HG03469 (cell line): ENCODE results near the gene SLC9A3.

Experiments used
- ATAC-seq: cut with Tn5 transposase; IDR thresholded peaks from one replicate; pipeline ENCODE4 v1.9.1; 2021; ENCODE audit warnings: mild to moderate bottlenecking, moderate library complexity, moderate number of reproducible peaks; ENCODE audit not compliant: unreplicated experiment

Gene SLC9A3

DNA sequence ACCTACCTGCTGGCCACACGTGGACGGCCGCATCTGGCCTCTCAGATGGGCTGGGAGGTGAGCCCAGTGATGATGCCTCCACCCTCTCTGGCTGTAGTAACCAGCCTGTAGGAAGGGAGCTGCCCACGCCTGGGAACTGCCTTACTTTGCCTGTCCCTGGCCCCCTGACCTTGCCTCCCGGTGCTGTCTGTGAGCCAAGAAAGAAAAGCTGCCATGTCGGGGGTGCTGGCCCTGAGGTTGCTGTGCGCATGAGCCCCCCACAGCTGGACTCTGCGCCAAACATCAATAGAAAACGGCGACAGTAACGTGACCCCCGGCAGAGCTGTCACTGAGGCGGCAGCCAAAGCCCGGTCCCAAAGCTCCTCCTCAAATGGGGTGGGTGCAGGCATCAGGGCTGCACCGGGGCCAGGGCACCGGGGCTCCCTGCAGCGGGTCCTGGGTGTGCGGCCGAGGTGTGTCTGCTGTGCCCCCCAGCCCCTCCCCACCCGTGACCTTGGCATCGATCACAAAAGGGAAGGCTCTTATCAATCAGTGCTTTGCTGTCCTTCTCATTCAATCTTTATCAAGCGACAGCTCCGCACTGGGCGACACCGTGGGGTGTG is 15.3 kb upstream of the SLC9A3 start:
- no peak for ATAC-seq

DNA sequence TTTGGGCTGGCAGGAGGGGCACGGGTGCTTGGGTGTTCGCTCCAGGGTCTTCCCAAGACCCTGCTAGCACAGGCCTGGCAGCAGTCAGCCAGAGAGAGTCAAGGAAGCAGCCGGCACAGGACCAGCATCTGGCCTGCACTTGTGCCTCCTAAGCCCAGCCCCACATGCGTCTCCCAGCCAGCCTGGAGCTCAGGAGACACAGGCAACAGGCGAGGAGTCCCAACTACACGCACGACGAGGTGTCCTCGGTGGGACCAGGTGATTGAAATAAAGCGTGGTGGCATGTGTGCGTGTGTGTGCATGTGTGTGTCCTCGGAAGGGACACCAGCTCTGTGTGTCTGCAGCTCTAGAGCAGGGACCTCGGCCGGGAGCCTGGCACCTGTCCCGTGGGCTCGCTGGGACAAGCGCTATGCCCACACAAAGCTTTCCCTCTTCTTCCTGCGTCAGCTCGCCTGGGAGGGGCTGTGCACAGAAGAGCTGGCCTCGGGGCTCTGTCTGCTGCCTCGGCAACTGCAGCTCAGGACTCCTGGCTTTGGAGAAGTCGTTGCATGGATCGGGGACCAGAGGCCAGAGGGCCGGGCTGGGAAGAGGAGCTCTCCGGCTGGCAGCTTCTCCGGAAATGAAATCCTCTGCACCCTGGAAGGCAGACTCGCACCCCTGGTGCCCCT is 14.7 kb upstream of the SLC9A3 start:
- no peak for ATAC-seq

DNA sequence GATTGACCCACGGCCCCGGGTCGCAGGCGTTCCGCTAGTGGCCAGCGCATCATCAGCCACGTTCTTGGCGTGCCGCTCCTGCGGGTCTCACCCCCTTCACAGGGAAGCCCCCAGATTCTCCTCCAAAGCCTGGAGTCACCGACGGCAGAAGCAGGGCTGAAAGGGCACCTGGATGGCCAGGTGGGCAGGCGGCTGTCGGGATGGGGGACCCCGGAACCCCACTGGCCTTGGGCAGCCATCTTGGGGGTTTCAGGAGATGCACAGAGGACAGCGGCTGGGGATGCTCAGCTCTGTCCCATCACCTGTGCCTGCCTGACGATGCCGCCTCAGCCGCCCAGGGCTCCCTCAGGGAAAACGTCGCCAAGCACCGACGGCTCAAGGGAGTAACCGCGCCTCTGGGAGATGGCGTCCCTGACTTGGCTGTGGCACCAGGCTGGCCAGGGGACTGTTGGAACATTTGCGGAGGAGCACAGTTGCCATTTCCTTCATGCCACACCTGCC is 14.1 kb upstream of the SLC9A3 start:
- no peak for ATAC-seq

DNA sequence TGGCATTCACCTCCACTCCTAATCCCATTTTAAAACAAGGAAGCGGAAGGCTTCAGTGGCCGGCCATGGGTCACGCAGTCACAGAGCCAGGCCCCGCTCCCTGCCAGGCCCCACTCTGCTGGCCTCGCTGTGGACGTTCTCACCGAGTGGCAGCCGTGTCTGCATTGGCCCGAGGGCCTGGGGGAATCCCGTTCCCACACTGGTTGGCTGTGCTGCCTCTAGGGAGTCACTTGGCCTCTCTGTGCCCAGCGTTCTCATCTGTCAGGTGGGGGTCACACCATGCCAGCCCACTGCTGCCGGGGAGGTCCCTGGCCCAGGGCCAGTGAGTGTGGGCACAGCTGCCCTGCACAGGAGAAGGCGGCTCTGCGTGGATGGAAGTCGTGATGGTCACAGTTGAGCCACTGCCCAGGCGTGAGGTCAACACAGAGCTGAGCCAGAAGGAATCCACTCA is 13.4 kb upstream of the SLC9A3 start:
- ATAC-seq: no peak

DNA sequence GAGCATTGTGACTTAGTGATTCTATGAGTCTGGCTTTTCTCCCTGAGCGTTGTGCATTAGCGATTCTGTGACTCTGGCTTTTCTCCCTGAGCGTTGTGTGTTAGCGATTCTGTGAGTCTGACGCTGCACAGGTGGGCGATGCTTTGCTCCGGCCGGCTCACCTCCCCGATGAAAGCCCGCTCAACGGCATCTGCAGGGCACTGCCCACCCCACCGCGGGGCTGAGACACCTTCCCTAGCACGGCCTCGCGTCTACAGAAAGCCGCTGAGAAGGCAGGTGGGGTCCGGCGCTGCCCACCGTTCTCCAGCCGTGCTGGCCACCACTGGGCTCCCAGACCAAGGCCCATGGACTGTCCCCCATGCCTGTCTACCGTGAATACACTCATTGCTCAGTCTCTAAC is 12.8 kb upstream of the SLC9A3 start:
- no peak for ATAC-seq

DNA sequence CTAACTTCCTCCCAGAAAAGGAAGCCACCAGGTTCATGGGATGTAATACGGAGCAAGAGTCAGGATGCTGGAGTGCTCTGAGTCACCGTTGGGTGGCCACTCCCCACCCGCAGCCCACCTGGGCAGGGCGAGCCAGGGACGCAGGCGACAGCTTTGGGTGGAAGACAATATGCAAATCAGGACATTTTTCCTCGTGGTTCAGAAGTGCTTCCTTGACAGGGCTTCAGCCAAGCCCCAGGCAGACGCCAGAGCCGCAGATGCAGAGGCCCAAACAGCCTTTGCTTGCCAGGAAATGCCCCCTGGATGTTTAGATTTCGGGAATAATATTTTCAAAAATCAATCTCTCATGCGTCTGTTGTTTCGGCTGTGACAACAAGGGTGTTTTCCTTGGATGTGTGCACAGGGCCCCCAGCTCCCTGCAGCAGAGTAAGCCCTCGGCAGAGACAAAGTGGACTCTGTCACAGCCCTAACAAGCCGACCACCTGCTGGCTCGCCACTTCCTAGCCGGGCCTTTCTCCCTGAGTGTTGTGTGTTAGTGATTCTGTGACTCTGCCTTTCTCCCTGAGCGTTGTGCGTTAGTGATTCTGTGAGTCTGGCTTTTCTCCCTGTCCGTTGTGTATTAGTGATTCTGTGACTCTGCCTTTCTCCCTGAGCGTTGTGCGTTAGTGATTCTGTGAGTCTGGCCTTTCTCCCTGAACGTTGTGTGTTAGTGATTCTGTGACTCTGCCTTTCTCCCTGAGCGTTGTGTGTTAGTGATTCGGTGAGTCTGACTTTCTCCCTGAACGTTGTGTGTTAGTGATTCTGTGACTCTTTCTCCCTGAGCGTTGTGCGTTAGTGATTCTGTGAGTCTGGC is 11.8 kb upstream of the SLC9A3 start:
- ATAC-seq: no peak

DNA sequence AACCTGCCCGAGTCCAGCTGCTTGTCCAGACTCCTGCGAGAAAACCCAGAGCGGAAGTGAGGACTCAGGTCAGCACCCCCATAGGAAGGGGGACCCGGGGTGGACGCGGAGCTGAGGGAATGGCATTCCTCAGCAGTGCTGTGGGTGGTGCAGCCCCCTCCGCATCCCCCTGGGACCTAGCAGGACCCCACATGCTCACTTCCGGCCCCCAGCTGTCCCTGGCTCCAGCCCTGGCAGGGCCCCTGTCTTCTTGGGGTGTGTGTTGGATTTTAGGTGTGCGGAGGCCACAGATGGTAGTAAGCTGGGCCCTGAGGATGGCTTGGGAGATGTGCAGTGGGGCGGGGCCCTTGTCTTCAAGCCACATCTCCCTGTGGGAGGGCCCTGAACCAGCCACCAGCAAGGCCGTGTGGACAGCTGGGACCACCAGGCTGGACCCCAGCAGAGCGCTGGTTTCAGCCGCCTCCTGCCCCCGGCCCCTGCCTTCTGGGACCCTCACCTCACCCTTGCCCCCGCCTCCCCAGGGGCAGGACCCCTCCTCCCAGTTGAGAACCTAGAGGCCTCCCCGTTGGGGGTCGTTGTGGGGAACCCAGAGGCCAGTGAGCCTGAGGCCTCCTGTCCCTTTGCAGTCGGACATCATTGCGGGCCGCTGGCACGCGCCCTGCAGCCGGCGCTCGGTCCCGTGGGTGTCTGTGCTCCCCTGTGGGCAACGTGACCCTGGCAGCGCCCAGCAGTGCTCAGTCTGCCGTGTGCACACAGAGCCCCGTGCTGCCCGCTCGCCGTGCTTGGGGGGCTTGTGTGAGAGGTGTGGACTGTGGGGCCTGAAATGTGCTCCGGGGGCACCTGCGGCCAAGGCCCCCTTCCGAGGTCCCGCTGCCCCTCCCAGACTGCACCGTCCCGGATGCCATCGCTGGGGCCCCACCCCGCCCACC is 10.8 kb upstream of the SLC9A3 start:
- no peak for ATAC-seq

DNA sequence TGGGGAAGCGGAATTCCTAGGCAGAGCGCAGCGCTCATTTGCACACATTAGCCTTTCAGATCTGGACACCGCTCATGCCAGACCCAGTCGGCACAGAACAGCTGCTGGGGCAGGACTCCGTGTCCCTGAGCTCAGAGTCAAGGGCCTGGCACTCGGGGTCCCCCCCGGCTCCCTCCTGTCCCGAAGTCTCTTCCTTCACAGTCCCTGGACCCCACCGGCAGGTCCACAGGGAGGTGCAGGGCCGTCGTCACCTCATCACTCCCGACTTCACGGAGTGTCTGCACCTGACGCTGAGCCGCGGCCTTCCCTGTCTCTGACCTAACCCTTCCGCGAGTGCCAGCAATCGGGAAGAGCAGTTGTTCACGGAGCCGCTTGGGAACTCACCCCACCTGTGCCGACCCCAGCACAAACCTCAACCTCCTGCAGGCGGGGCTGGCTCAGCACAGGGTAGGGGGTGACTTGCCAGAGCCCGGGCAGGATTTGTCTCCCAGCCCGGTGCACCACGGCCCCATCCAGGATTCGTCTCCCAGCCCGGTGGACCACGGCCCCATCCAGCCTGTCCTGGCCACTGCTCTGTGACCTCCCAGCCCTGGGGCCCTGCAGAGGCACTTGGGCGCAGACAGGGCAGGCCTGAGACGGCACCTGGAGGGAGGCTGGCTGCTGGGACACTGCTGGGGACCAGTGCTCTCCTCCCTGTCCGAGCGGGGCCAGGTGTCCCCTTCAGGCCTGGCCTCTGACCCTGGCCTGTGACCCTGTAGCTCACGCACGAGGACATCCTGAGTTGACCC is 9.9 kb upstream of the SLC9A3 start:
- ATAC-seq: no peak

DNA sequence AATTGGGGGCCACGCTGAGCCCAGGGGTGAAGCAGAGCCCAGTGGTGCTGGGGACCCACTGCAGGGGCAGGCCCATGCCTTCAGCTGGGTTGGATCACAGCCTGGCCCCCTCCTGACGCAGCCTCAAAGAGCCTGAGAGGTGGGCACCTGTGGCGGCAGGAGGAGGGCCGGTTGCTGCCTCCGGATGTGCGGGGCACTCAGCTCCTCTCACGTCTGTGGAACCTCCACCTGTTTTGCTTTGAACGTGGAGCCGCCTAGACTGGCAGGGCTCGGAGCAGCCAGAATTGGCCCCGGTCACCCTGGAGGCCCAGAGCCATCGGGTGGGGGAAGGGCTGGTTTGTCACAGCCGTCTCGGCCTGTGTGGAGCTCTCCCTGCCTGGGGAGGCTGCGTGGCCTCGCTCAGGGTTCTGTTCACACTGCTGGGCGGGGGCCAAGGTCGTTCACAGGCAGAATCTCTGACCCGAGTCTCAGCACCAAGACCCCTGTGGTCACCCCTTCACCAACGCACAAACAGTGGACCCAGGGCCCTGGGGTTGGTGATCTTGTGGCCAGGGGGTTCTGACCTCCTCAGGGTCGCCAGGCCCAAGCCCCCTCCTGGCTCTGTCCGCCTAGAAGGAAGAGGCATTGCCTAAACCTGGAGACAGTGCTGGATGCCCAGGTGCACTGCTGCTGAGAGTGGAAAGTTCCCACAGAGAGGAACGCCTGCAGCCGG is 9.2 kb upstream of the SLC9A3 start:
- ATAC-seq: no peak

DNA sequence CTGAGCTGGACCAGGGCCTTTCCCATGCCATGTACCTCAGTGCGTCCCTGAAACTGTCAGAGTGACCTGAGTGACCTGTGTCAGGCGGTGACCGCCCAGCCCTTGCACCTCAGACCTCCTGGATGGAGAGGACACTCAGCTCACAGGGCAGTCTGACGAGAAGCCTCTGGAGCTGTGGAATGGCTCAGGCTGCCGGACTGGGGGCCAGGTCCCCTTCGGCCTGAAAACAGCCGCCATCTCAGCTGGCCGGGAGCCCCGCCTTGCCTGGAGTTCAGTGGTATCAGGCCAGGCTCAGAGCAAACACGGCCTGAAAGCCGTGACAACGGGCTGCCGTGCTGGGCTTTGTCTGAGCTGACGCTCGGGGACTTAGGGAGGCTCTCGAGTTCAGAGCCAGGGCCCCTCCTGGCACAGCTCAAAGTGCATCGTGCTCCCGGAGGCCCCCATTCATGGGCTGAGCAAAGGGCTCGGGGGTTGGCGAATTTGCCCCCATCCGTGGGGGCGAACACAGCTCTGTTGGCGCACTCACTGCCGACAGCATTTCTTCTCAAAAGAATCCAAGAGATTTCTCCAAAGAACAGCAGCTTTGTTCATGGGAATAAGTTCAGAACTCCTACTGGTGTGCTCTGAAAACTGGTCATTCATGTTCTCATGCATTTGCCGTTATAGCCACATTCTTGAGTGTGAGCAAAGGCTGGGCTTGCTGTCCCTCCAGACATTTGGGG is 8.4 kb upstream of the SLC9A3 start:
- ATAC-seq: no peak

DNA sequence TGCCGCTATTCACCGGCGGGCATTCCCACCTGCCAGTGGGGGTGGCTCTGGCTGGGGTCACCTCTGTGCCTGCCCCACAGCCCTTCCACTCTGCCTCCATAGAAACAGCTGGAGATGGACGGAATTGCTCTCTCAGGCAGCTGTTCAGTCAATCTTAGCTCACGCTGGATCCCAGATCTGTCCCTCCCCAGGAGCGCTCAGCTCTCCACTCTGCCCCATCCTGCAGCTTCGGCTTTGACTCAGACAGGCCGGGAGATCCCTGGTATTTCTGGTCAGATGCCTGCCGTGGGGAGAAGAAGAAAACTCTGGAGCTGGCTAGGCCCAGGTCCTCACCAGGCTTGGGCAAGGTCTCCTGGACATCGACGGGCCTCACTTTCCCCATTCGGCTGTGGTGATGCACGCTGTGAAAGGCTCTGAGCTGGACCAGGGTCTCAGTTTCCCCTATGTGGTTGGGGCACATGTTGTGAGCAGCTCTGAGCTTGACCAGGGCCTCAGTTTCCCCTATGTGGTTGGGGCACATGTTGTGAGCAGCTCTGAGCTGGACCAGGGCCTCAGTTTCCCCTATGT is 7.6 kb upstream of the SLC9A3 start:
- no peak for ATAC-seq

DNA sequence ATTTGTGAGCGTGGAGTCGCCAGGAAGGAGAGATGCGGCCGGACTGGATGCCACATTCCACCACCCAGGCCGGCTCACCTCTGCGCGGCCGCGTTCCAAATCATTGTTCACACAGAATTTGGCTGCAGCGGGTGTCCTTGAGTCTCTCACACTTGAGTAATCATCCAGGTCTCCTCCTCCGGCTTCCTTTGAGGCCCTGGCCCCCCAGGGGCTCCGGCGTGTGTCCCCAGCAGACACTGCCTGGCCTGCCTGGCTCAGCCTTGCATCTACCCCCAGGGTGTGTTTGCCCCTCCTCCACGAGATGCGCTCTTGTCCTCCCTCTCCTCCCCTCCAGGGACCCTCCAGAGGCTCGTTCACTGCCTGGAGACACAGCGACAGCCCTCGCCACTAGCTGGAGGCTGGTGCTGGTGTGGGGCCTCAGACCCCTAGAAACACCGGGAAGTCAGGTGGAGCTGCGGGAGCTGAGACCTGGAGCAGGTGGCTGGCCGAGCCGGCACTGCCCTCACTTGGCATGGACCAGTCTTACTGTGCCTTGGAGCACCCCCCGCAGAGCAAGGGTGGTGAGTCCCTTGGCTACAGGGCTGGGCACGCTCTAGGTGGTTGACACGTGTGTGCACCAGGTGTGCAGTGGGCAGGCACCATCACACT is 7.0 kb upstream of the SLC9A3 start:
- ATAC-seq: no peak

DNA sequence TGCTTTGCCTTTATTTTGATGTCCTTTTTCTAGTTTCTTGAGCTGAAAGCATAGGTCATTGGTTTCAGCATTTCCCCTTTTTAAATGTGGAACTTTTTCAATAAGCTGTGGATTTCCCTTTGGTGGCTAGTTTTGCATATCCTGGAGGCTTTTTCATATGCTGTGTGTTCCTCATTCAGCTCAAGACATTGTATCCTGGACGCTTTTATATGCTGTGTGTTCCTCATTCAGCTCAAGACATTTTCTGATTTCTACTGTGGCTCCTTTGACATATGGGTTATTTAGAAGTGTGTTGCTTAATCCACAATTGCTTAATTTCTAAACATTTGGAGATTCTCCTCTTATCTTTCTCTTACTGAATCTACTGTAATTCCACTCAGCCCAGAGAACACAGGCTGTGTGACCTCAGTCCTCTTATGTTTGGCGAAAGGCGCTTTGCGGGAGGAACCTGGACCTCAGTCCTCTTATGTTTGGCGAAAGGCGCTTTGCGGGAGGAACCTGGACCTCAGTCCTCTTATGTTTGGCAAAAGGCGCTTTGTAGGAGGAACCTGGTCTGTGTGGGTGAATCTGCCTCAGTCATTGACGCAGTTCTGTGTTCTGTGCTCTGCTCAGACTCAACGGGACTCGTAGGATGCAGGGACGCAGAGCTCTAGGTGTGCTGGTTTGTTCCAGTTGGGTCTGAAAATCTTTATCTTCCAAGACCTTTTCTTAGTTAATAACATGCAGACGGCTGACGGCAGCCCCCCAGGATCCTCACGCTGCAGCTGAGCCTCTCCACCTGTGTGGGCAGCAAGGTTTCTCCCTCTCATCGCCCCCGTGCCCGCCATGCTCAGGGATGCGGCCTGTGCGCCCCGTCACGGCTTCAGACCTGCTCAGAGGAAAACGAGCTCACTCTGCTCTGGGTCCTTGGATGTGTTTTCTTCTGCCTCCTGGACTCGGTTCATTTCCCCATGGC is 6.0 kb upstream of the SLC9A3 start:
- ATAC-seq: no peak

DNA sequence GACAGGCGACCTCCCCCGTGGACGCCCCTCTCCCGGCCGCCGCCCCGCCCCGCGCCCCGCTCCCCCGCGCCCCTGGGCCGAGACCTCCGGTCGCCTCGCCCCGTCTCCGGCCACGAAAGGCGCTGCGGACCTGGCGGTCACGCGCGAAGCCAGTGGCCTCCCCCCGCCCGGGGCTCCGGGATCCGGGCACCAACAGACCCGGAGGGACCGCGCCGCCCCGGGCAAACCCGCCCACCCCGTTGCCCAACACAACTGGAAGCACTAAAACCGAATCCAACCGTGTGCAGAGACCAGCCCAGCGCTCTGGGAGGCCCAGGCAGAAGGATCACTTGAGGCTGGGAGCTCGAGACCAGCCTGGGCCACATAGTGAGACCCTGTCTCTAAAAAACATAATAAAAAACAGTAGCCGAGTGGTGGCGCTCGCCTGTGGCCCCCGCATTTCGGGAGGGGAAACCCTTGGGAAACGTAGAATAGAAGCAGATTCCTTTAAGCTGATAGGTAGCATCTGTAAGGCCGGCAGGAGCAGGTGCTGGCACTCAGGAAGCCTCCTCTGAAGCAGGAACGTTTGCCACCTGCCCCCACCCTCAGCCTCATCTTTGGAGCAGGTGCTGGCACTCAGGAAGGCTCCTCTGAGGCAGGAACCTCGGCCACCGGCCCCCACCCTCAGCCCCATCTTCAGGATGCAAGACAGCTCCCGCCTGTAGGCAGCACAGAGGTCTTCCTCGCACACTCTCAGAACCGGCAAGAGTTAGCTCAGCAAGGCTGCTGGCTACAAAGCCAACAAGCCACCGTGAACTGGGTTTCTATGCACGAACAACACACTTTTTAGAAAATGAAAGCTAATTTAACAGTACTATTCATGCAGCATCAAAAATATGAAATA is 4.6 kb upstream of the SLC9A3 start:
- ATAC-seq: no peak
